ENCODE data around the gene DNAAF1.
"Not testable (repeated sequence)": the region's sequence is repeated elsewhere in the genome, so short reads cannot be mapped to it uniquely, and the experiment has no call there.

DNAAF1 gene

GRCh38 chr16:84199861-84200260 is 54.8 kb downstream of the DNAAF1 start:
- no peak overlapping the region for H3K27ac ChIP-seq
- no peak for DNase-seq (ENCODE audit: low spot score)
- ChIA-PET POLR2A (ENCODE audit: low non-redundant PET) (no interaction called here), CTCF (interaction anchor here (0.6 to 1.0 kb wide), 2 partner anchors 58 to 77 kb away, joined by 3 read pairs; no protein-coding TSS in a partner anchor)
- TF ChIP-seq, protein P1, sequence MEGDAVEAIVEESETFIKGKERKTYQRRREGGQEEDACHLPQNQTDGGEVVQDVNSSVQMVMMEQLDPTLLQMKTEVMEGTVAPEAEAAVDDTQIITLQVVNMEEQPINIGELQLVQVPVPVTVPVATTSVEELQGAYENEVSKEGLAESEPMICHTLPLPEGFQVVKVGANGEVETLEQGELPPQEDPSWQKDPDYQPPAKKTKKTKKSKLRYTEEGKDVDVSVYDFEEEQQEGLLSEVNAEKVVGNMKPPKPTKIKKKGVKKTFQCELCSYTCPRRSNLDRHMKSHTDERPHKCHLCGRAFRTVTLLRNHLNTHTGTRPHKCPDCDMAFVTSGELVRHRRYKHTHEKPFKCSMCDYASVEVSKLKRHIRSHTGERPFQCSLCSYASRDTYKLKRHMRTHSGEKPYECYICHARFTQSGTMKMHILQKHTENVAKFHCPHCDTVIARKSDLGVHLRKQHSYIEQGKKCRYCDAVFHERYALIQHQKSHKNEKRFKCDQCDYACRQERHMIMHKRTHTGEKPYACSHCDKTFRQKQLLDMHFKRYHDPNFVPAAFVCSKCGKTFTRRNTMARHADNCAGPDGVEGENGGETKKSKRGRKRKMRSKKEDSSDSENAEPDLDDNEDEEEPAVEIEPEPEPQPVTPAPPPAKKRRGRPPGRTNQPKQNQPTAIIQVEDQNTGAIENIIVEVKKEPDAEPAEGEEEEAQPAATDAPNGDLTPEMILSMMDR (conservative IDR thresholded peaks at IDR 0.05; ENCODE audit: low read depth): no peak

- DNase-seq (ENCODE audit: low spot score); H3K27ac ChIP-seq; POLR2A ChIA-PET (ENCODE audit: low non-redundant PET): not testable (repeated sequence)
- CTCF ChIA-PET: interaction anchor here (0.8 kb wide), 1 partner anchor 17 kb away, joined by 6 read pairs; the partner anchor contains the start of gene TAF1C
Measured at GRCh38 chr16:84204551-84204950, 59.4 kb downstream of the DNAAF1 start.

DNA sequence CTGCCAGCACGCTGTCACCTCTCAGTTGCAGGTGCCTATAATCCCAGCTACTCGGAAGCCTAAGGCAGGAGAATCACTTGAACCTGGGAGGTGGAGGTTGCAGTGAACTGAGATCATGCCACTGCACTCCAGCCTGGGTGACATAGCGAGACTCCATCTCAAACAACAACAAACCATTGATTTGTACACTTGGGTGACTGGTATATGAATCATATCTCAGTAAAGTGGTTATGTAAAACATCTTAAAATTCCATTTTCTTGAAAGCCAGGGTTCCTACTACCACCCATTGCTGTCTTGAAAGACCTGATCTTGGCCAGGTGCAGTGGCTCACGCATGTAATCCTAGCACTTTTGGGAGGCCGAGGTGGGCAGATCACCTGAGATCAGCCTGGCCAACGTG is 60.0 kb downstream of the DNAAF1 start:
- POLR2A ChIA-PET (ENCODE audit: low non-redundant PET); CTCF ChIA-PET; H3K27ac ChIP-seq; DNase-seq (ENCODE audit: low spot score): not testable (repeated sequence)

- CTCF ChIA-PET: interaction anchor here (0.6 to 1.0 kb wide), 2 partner anchors 19 to 30 kb away, joined by 3 to 4 read pairs; partner anchors contain the start of gene TAF1C
- POLR2A ChIA-PET (ENCODE audit: low non-redundant PET): no interaction called here
- no peak overlapping the region for H3K27ac ChIP-seq
- DNase-seq (ENCODE audit: low spot score): no peak
- TF ChIP-seq, protein P1 (conservative IDR thresholded peaks at IDR 0.05; ENCODE audit: low read depth): no peak
Measured at GRCh38 chr16:84205976-84206691, 61.0 kb downstream of the DNAAF1 start.

DNA sequence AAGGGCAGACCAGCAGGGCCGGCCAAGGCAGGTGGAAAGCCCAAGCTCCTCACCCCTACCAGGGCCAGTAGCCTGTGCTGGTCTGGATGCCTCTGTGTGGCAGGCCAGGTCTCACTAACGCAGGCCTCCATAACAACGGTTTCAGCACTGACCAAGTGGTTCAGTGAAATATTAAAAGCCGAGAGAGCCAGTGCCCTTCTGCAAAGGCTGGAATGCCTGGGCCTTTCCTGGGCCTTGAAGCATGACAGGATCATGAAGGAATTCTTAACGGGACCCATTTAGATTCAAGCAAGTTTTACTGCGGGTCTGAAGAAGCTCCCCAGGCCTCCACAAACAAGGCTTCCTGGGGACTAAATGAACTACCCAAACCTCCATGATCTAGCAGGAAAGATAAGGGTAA is 62.1 kb downstream of the DNAAF1 start:
- POLR2A ChIA-PET (ENCODE audit: low non-redundant PET): no interaction called here
- H3K27ac ChIP-seq: no peak overlapping the region
- TF ChIP-seq, protein P1 (conservative IDR thresholded peaks at IDR 0.05; ENCODE audit: low read depth): no peak
- DNase-seq (ENCODE audit: low spot score): no peak
- CTCF ChIA-PET: no interaction called here

- TF ChIP-seq, protein P1 (conservative IDR thresholded peaks at IDR 0.05; ENCODE audit: low read depth): no peak
- no peak for DNase-seq (ENCODE audit: low spot score)
- CTCF ChIA-PET: interaction anchor here (0.7 kb wide), 1 partner anchor 21 kb away, joined by 3 read pairs; the partner anchor contains the start of gene TAF1C
Measured at GRCh38 chr16:84207879-84208278, 62.8 kb downstream of the DNAAF1 start.

DNA sequence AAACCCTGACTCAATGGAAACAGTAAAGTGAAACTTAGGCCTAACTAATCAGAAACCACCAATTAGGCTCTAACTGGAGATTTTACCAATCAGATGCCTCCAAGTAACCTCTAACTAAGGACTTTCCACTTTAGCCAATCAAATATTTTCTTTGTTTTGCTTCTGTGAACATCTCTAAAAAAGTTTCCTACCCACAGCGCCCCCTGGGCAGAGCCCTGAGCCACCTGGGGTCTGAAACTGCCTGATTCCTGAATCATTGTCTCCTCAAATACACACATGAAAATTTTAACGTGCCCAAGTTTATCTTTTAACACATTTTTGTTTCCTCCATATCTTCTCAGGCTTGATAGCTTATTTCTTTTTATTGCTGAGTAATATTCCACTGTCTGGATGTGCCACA is 64.9 kb downstream of the DNAAF1 start:
- CTCF ChIA-PET: interaction anchor here (0.6 kb wide), 1 partner anchor 1464 kb away, joined by 5 read pairs; no protein-coding TSS in a partner anchor

More at GRCh38 chr16:84207879-84208278, 62.8 kb downstream of the DNAAF1 start:
- POLR2A ChIA-PET (ENCODE audit: low non-redundant PET): no interaction called here
- H3K27ac ChIP-seq: no peak overlapping the region

More for the DNA sequence above, 64.9 kb downstream of the DNAAF1 start:
- POLR2A ChIA-PET (ENCODE audit: low non-redundant PET): no interaction called here
- H3K27ac ChIP-seq: no peak overlapping the region
- TF ChIP-seq, protein P1 (conservative IDR thresholded peaks at IDR 0.05; ENCODE audit: low read depth): no peak
- DNase-seq (ENCODE audit: low spot score): no peak
